Skeletal muscle tissue (tissue), 4 donors: ENCODE measurements around the gene OSCP1. TPM values are rescaled to one million over a fixed set of nuclear protein-coding genes. Genes with fewer than 3 reads are reported as not detected.
"Not testable (repeated sequence)": the region's sequence is repeated elsewhere in the genome, so short reads cannot be mapped to it uniquely, and the experiment has no call there.

Experiments used
- H3K27ac ChIP-seq: one replicate; pipeline ENCODE4 v1.7.0; 2013; ENCODE audit warnings: mild to moderate bottlenecking, low read depth, low read length, inconsistent platforms
- H3K27me3 ChIP-seq, 3 donors: one replicate each; pipeline ENCODE4 v1.7.0; 2013; ENCODE audit warnings: low read length in 3 of 3; ENCODE audit not compliant: control insufficient read depth in 3 of 3, insufficient read depth in 3 of 3
- H3K36me3 ChIP-seq, 3 donors: one replicate each; pipeline ENCODE4 v1.7.0; 2013; ENCODE audit warnings: low read length in 3 of 3; ENCODE audit not compliant: control insufficient read depth in 3 of 3, insufficient read depth in 3 of 3
- H3K4me1 ChIP-seq, 3 donors: one replicate each; pipeline ENCODE4 v1.7.0; 2013; ENCODE audit warnings: low read length in 3 of 3, mild to moderate bottlenecking in 3 of 3; ENCODE audit not compliant: control insufficient read depth in 3 of 3, insufficient read depth in 3 of 3
- H3K4me3 ChIP-seq, 3 donors: one replicate each; pipeline ENCODE4 v1.7.0; 2013; ENCODE audit warnings: low read length in 3 of 3
- H3K9ac ChIP-seq, 3 donors: one replicate each; pipeline ENCODE4 v1.7.0; 2013; ENCODE audit warnings: low read length in 3 of 3, mild to moderate bottlenecking in 3 of 3, moderate library complexity in 2 of 3, low read depth in 1 of 3
- H3K9me3 ChIP-seq, 3 donors: one replicate each; pipeline ENCODE4 v1.7.0; 2013; ENCODE audit warnings: low read length in 3 of 3; ENCODE audit not compliant: control insufficient read depth in 3 of 3
- total RNA-seq: library from RNA; depleted of rRNA; stranded (reverse); fragments of >200 nt; gene quantifications from one replicate; pipeline ENCODE4 v1.2.3, GENCODE V29; 2014
- donor health status: Osteomylitis.

Gene OSCP1
- total RNA-seq, 1 donor from 2014 or later, result 17.2 TPM

GRCh38 chr1:36486093-36486438, 35.8 kb upstream of the OSCP1 start:
- Histone ChIP-seq H3K9ac (no peak overlapping the region), H3K9me3 (no peaks in the 10 kb centered on the region), H3K4me1 (peaks cover 6 to 13% (median 7%) of the 10 kb centered on the region in 3 donors), H3K27me3 (peaks cover 0 to 15% (median 6%) of the 10 kb centered on the region in 3 donors), H3K27ac (no peak overlapping the region), H3K4me3 (no peak overlapping the region), H3K36me3 (no peaks in the 10 kb centered on the region)

- H3K9ac ChIP-seq, result no peak overlapping the region
- H3K4me1 ChIP-seq, result peaks cover 6 to 13% (median 7%) of the 10 kb centered on the region in 3 donors
- no peaks in the 10 kb centered on the region for H3K9me3 ChIP-seq
- no peak overlapping the region for H3K27ac ChIP-seq
- no peak overlapping the region for H3K4me3 ChIP-seq
- no peaks in the 10 kb centered on the region for H3K36me3 ChIP-seq
- H3K27me3 ChIP-seq, result peaks cover 6 to 24% (median 10%) of the 10 kb centered on the region in 3 donors
Measured at GRCh38 chr1:36484099-36484498, 33.8 kb upstream of the OSCP1 start.

DNA sequence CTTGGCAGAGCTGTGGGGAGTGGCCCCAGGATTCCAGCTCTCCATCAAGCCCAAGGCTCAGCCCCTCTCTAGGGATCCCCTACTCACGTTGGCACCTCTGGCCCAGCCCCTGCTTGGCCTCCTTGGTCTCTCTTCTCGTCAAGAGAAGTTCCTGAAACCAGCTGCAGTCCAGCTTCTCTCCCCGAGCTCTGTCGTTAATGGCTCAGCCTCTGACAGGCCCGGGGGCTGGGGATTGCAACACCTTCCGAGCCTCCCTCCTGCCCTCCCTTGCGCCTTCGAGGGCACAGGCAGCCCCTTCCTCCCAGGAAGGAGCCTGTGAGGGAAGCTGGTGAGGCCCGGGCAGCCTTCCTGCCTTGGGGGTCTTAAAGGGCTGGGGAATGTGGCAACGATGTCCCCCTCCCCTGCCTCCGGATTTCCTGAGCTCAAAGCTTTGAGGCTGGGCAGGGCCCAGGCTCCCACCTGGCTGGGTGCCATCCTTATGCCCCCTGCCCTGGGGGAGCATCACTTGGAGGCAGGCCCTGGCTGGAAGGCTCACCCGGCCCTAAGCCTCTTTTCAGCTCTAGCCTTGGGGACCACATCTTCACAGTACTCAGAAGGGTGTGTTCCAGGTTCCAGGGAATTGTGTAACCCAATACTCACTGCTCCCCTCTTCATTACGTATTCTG, 32.6 kb upstream of the OSCP1 start, which contains the start of gene CSF3R:
Gene CSF3R (minus strand): TSS at position 190 of the 665 bp plus-strand sequence. CDS start 3,417 bp downstream, outside the sequence.
- Histone ChIP-seq H3K36me3 (no peaks in the 10 kb centered on the region), H3K9ac (no peak within 1 kb of the TSS), H3K4me1 (peaks cover 6 to 13% (median 7%) of the 10 kb centered on the region in 3 donors), H3K9me3 (no peaks in the 10 kb centered on the region), H3K4me3 (peak within 1 kb of the TSS in 1 of 3 donors; percentile 35), H3K27ac (no peak within 1 kb of the TSS), H3K27me3 (peaks cover 6 to 21% (median 7%) of the 10 kb centered on the region in 3 donors)

DNA sequence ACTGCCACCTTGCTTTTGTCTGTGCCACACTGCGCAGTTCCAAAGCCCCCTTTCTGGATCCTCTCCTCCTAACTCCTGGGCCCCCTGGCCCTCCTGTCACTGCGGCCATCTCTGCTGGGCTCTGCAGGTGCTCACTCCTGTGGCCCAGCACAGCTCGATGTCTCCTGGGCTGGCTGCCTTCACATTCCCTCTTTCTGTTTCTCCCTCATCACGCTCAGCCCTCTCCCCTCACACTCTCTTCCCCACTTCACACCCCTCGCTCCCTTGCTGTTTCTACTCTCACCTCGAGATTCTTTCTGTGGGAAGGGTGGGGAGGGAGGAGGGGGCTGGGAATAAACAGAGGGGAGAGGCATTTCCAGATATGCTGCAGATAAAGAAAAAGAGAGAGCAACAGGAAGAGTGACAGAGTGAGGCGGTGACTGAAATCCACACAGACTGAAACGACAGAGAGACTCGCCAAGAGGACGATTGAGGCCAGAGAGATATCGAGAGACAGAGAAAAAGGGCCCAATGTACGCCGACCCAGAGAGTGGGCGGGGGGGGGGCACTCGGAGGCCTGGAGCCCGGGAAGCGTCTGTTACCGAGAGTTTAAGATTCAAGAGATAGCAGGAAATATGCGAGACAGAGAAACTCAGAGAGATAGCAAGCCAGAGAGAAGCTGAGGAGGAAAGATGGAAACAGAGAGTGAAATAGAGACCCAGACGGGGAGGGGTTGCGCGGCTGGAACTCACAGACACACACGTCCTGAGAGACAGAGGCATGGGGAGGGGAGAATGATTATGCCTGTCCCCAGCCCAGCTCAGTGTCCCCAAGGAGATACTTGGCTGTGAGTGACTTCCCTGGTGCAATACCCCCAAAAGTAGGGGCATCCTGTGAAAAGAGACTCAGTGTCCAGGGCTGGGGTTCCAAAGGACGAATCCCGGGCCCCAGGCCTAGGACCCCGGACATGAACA, 31.8 kb upstream of the OSCP1 start:
- Histone ChIP-seq H3K4me1 (peaks cover 6 to 13% (median 7%) of the 10 kb centered on the region in 3 donors), H3K9ac (no peak overlapping the region), H3K27ac (no peak overlapping the region), H3K36me3 (no peaks in the 10 kb centered on the region), H3K9me3 (no peaks in the 10 kb centered on the region), H3K27me3 (peaks cover 6 to 18% (median 7%) of the 10 kb centered on the region in 3 donors), H3K4me3 (peak overlapping the region in 1 of 3 donors; percentile 35)

GRCh38 chr1:36481091-36481490, 30.8 kb upstream of the OSCP1 start:
- Histone ChIP-seq H3K27me3 (peaks cover 6 to 18% (median 7%) of the 10 kb centered on the region in 3 donors), H3K4me1 (peaks cover 6 to 13% (median 7%) of the 10 kb centered on the region in 3 donors), H3K36me3 (no peaks in the 10 kb centered on the region), H3K27ac (no peak overlapping the region), H3K9ac (no peak overlapping the region), H3K4me3 (no peak overlapping the region), H3K9me3 (no peaks in the 10 kb centered on the region)

- H3K4me1 ChIP-seq, result peaks cover 6 to 7% (median 6%) of the 10 kb centered on the region in 3 donors
- H3K9ac ChIP-seq, result no peak overlapping the region
- peaks cover 4 to 13% (median 6%) of the 10 kb centered on the region in 3 donors for H3K27me3 ChIP-seq
- H3K9me3 ChIP-seq, result no peaks in the 10 kb centered on the region
- H3K36me3 ChIP-seq, result no peaks in the 10 kb centered on the region
- H3K4me3 ChIP-seq, result no peak overlapping the region
- H3K27ac ChIP-seq, result no peak overlapping the region
Measured at GRCh38 chr1:36480161-36480560, 29.9 kb upstream of the OSCP1 start.

DNA sequence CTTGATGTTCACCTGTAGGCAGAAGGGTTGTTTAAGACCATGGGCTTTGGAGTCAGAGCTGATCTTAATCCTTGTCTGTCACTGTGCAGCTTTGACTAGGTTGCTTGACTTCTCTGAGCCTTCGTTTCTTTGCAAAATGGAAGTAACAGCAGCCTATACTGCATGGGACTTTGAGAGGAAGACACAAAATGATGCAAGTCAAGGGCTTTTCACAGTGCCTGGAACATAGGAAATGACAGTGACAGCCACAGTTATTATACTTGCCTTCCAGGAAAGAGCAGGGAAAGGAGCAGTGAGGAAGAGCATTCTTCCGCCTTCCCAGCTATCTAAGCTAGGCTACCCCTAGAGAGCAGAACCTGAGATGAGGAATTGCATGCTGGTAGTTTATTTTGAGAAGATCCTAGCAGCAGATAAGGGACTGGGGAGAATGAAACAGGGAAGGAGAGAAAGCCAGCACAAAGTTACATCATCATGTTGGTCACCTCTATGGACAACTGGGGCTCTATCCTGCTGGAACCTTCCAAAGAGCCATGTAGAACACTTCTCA, 29.3 kb upstream of the OSCP1 start:
- peaks cover 4 to 16% (median 6%) of the 10 kb centered on the region in 3 donors for H3K27me3 ChIP-seq
- H3K4me1 ChIP-seq, result peaks cover 6 to 7% (median 6%) of the 10 kb centered on the region in 3 donors
- H3K36me3 ChIP-seq, result no peaks in the 10 kb centered on the region
- no peaks in the 10 kb centered on the region for H3K9me3 ChIP-seq
- no peak overlapping the region for H3K27ac ChIP-seq
- H3K4me3 ChIP-seq, result no peak overlapping the region
- H3K9ac ChIP-seq, result no peak overlapping the region

GRCh38 chr1:36477615-36478014, 27.4 kb upstream of the OSCP1 start:
- not testable (repeated sequence) for H3K4me1 ChIP-seq, H3K27ac ChIP-seq, H3K4me3 ChIP-seq, H3K9ac ChIP-seq, H3K9me3 ChIP-seq, H3K36me3 ChIP-seq
- peaks cover 4 to 19% (median 6%) of the 10 kb centered on the region in 3 donors for H3K27me3 ChIP-seq

GRCh38 chr1:36476945-36477344, 26.7 kb upstream of the OSCP1 start:
- Histone ChIP-seq H3K4me3 (no peak overlapping the region), H3K36me3 (no peaks in the 10 kb centered on the region), H3K4me1 (peaks cover 6 to 7% (median 6%) of the 10 kb centered on the region in 3 donors), H3K9me3 (no peaks in the 10 kb centered on the region), H3K9ac (no peak overlapping the region), H3K27me3 (peaks cover 4 to 19% (median 6%) of the 10 kb centered on the region in 3 donors), H3K27ac (no peak overlapping the region)
